Lung (tissue), 12 donors: ENCODE measurements around the gene MYNN. TPM values are rescaled to one million over a fixed set of nuclear protein-coding genes. Genes with fewer than 3 reads are reported as not detected.

ENCODE experiments used
- ATAC-seq: fragments of 200-7000 bp; cut with Tn5 transposase; one replicate; pipeline ENCODE4 v1.9.1; 2020; ENCODE audit warnings: moderate number of reproducible peaks; ENCODE audit not compliant: insufficient read depth, low FRiP score
- DNase-seq, 3 donors: peaks; one replicate each; pipeline ENCODE4 v3.0.0-alpha.2; 2013 to 2017
- H3K27ac ChIP-seq, 2 donors: one replicate each; pipeline ENCODE4 v1.5.1; 2013; ENCODE audit warnings: mild to moderate bottlenecking in 2 of 2, moderate library complexity in 2 of 2, control low read depth in 1 of 2, inconsistent platforms in 1 of 2, low read depth in 1 of 2, low read length in 1 of 2
- H3K27me3 ChIP-seq, 3 donors: one replicate each; pipeline ENCODE4 v1.5.1; 2013; ENCODE audit warnings: low read length in 2 of 3; ENCODE audit not compliant: control insufficient read depth in 3 of 3, insufficient read depth in 3 of 3
- H3K36me3 ChIP-seq, 4 donors: one replicate each; pipeline ENCODE4 v1.5.1; 2013; ENCODE audit warnings: low read length in 4 of 4, mild to moderate bottlenecking in 1 of 4, moderate library complexity in 1 of 4; ENCODE audit not compliant: control insufficient read depth in 4 of 4, insufficient read depth in 4 of 4
- H3K4me1 ChIP-seq, 5 donors: one replicate each; pipeline ENCODE4 v1.5.1; 2013; ENCODE audit warnings: low read length in 5 of 5, mild to moderate bottlenecking in 2 of 5, moderate library complexity in 1 of 5; ENCODE audit not compliant: control insufficient read depth in 5 of 5, insufficient read depth in 5 of 5
- H3K4me3 ChIP-seq: one replicate; pipeline ENCODE4 v1.5.1; 2013; ENCODE audit warnings: mild to moderate bottlenecking, control low read depth, moderate library complexity
- H3K9ac ChIP-seq, 2 donors: one replicate each; pipeline ENCODE4 v1.5.1; 2013; ENCODE audit warnings: low read length in 2 of 2, control low read depth in 1 of 2; ENCODE audit not compliant: insufficient read depth in 1 of 2
- H3K9me3 ChIP-seq, 4 donors: one replicate each; pipeline ENCODE4 v1.5.1; 2013; ENCODE audit warnings: low read length in 3 of 4, mild to moderate bottlenecking in 1 of 4, moderate library complexity in 1 of 4; ENCODE audit not compliant: control insufficient read depth in 4 of 4, insufficient read depth in 3 of 4
- WGBS, 2 donors: extraction: QIAGEN DNeasy Blood & Tissue Kit; methylation state at CpG; one replicate each; pipeline ENCODE4 v1.1.7; 2013; 5-methylcytosine and 5-hydroxymethylcytosine counted together
- polyA plus RNA-seq, 2 donors: library from polyadenylated mRNA; stranded (reverse); fragments of 200-250 nt; gene quantifications; one replicate each; pipeline ENCODE4 v1.2.1, GENCODE V29; 2013
- total RNA-seq, 2 donors: library from RNA; depleted of rRNA in 1 of 2; stranded (reverse); fragments of >200 nt in 1 of 2; gene quantifications; one replicate each; pipeline ENCODE4 v1.2.1, GENCODE V29; 2014 to 2021
- TF ChIP-seq, protein P1 (sequence below): IDR thresholded peaks from 2 replicates; pipeline ENCODE4 v1.5.1; 2012; ENCODE audit warnings: mild to moderate bottlenecking; ENCODE audit errors: control extremely low read depth, extremely low read depth
- donor health status: control.
- donor health status: control.
- donor health status: Bipolar disorder and iron deficiency.
- donor health status: healthy.
- donor health status: DM: yes; HTN: yes; CAD: no.

MYNN gene
- total and polyA plus RNA-seq, 4 donors = 8.1 to 32.1 (median 10.0) TPM

DNA sequence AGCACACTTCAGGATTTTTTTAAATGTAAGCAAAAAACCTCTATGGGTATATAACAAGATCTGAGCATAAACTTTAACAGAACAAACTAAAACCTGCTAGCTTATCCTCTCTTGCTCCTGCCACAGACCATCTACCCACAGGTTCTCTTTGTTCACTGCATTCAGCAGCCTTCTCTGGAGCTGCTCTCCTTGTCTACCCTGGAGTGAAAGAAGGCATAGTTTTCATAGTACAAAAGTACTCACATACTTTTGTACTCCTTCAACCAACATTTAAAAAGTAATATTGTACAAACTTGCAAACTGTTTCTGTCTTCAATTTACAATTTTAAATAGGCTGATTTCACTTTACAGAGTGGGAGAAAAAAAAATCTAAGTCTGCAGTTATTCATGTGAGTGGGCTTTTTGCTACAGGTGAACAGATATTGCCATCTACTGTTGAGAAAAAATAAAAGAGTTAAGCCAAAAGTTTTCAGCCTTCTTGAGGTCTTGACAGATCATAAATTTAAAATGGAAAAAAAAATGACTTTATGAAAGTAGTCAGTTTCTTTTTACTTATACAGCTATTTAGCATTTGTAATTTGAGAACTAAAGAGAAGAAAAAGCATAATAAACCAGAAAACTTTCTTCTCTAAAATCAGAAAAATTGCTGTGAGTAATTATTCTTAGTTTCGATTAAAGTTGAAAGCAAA is 28.7 kb upstream of the MYNN start:
- DNase-seq (peak in 2 of 3 donors; percentile 66 to 73), ATAC-seq (no peak)
- Histone ChIP-seq H3K36me3 (no peaks in the 10 kb centered on the region), H3K4me1 (peaks cover 0 to 4% (median 0%) of the 10 kb centered on the region in 5 donors), H3K9ac (no peak overlapping the region), H3K4me3 (no peak overlapping the region), H3K27ac (no peak overlapping the region), H3K9me3 (no peaks in the 10 kb centered on the region), H3K27me3 (no peaks in the 10 kb centered on the region)
- TF ChIP-seq, protein P1, sequence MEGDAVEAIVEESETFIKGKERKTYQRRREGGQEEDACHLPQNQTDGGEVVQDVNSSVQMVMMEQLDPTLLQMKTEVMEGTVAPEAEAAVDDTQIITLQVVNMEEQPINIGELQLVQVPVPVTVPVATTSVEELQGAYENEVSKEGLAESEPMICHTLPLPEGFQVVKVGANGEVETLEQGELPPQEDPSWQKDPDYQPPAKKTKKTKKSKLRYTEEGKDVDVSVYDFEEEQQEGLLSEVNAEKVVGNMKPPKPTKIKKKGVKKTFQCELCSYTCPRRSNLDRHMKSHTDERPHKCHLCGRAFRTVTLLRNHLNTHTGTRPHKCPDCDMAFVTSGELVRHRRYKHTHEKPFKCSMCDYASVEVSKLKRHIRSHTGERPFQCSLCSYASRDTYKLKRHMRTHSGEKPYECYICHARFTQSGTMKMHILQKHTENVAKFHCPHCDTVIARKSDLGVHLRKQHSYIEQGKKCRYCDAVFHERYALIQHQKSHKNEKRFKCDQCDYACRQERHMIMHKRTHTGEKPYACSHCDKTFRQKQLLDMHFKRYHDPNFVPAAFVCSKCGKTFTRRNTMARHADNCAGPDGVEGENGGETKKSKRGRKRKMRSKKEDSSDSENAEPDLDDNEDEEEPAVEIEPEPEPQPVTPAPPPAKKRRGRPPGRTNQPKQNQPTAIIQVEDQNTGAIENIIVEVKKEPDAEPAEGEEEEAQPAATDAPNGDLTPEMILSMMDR = no peak
- 0% methylated on average over 1 of the region's 1 CpG for WGBS, 2 donors

DNA sequence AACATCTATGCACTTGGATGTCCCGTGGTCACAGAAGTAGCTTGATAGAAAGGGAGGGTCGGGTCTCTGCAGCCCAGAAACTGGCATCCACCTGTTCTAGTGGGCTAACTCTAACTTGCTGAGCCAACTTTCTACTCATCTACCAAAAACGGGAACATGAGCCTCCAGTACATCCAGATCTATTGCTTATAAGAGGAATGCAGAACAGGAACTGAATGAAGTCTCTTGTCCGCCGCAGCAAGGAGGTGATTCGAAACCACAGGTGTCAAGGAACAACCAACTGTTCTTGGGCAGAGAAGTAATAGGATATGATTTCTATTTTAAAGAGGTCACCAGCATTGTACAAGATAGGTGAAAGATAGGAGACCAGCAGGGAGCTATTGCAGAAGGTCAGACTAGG is 26.3 kb upstream of the MYNN start:
- no peak overlapping the region for H3K4me3 ChIP-seq
- WGBS, 2 donors = 39 to 45% methylated on average over 6 of the region's 6 CpGs
- H3K9me3 ChIP-seq = no peaks in the 10 kb centered on the region
- TF ChIP-seq, protein P1 = no peak
- no peak overlapping the region for H3K27ac ChIP-seq
- DNase-seq (no peak), ATAC-seq (no peak)
- no peaks in the 10 kb centered on the region for H3K36me3 ChIP-seq
- no peak overlapping the region for H3K9ac ChIP-seq
- H3K27me3 ChIP-seq = peaks cover 0 to under 1% (median 0%) of the 10 kb centered on the region in 3 donors
- peaks cover 0 to 4% (median 0%) of the 10 kb centered on the region in 5 donors for H3K4me1 ChIP-seq

DNA sequence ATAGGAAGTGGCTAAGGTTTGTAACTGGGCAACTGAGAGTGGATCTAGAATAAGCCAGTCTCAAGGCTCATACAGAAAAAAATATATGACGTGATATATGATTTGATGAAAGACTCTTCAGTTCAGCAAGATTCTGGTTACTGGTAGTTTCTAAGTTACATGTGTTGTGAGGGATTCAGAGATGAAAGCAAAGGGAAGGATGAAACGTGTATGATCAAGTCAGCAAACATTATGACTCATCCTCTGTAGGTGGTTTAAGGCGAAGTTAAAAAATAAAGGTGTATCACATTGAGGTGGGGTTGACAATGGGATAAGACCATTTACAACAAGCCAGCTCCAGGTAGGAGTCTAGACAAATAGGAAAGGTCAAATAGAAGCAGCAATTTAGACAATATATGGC is 24.5 kb upstream of the MYNN start:
- ATAC-seq = no peak
- WGBS, 2 donors = 71 to 89% methylated on average over 3 of the region's 3 CpGs
- Histone ChIP-seq H3K9ac (no peak overlapping the region), H3K27me3 (peaks cover 0 to 3% (median 3%) of the 10 kb centered on the region in 3 donors), H3K36me3 (no peaks in the 10 kb centered on the region), H3K4me1 (peaks cover 0 to 1% (median 0%) of the 10 kb centered on the region in 5 donors), H3K9me3 (no peaks in the 10 kb centered on the region), H3K4me3 (no peak overlapping the region), H3K27ac (no peak overlapping the region)
- TF ChIP-seq, protein P1 = no peak
- DNase-seq = no peak
